Upper lobe of left lung (tissue), 6 donors: ENCODE measurements around the gene AKAP6. TPM values are rescaled to one million over a fixed set of nuclear protein-coding genes. Genes with fewer than 3 reads are reported as not detected.

Experiments used
- ATAC-seq, 2 donors: fragments of 200-7000 bp; cut with Tn5 transposase; one replicate each; pipeline ENCODE4 v1.9.1; 2022; ENCODE audit warnings: mild to moderate bottlenecking in 2 of 2, moderate library complexity in 2 of 2; ENCODE audit not compliant: low FRiP score in 2 of 2
- DNase-seq, 2 donors: peaks; one replicate each; pipeline ENCODE4 v3.0.0-alpha.2; 2019 to 2020
- H3K27ac ChIP-seq, 4 donors: fragments of 200-600 bp; sonication (generic); one replicate each; pipeline ENCODE4 v1.5.1; 2016 to 2019
- H3K27me3 ChIP-seq, 4 donors: fragments of 200-600 bp; sonication (generic); one replicate each; pipeline ENCODE4 v1.5.1; 2017 to 2019
- H3K36me3 ChIP-seq, 4 donors: fragments of 200-600 bp; sonication (generic); one replicate each; pipeline ENCODE4 v1.5.1; 2016 to 2019
- H3K4me1 ChIP-seq, 4 donors: fragments of 200-600 bp; sonication (generic); one replicate each; pipeline ENCODE4 v1.5.1; 2018 to 2019
- H3K4me3 ChIP-seq, 4 donors: fragments of 200-600 bp; sonication (generic); one replicate each; pipeline ENCODE4 v1.5.1; 2017 to 2019; ENCODE audit warnings: mild to moderate bottlenecking in 2 of 4, moderate library complexity in 1 of 4
- H3K9me3 ChIP-seq, 4 donors: fragments of 200-600 bp; sonication (generic); one replicate each; pipeline ENCODE4 v1.5.1; 2018 to 2019
- EP300 ChIP-seq, 4 donors: sonication (generic); formaldehyde crosslinking; IDR thresholded peaks; one replicate each; pipeline ENCODE4 v1.5.1; 2017; ENCODE audit warnings: antibody characterized with exemption in 4 of 4, control low read depth in 2 of 4
- POLR2A ChIP-seq, 4 donors: fragments of 450-650 bp; IDR thresholded peaks; one replicate each; pipeline ENCODE4 v1.5.1; 2016 to 2017; ENCODE audit warnings: antibody characterized with exemption in 4 of 4, mild to moderate bottlenecking in 2 of 4
- POLR2AphosphoS5 ChIP-seq, 2 donors: sonication (generic); formaldehyde crosslinking; IDR thresholded peaks; one replicate each; pipeline ENCODE4 v1.5.1; 2017; ENCODE audit warnings: antibody characterized with exemption in 2 of 2
- WGBS, 2 donors: methylation state at CpG; one replicate each; pipeline ENCODE4 v1.1.5; 2017 to 2018; 5-methylcytosine and 5-hydroxymethylcytosine counted together
- total RNA-seq, 6 donors: library from RNA; depleted of rRNA in 4 of 6; stranded (reverse); fragments of >200 nt in 4 of 6; gene quantifications; one replicate each; pipeline versions ENCODE4 v1.1.0 to v1.2.1, GENCODE V29; 2016 to 2021
- TF ChIP-seq, protein P1 (sequence below), 6 experiments: fragments of 450-650 bp in 4 of 6; fragments of 200-600 bp in 2 of 6; sonication (generic) in 2 of 6; IDR thresholded peaks; one replicate each; pipeline ENCODE4 v1.5.1; 2016 to 2019; ENCODE audit warnings: antibody characterized with exemption in 6 of 6
- donor health status: DM: no; HTN: no; CAD: no; lungs with moderate emphysema.
- donor health status: DM: no; HTN: yes; CAD: no; lungs with severe emphysema.

AKAP6 gene
- total RNA-seq, 6 donors from 2014 or later = 6.2 to 27.7 (median 10.7) TPM

DNA sequence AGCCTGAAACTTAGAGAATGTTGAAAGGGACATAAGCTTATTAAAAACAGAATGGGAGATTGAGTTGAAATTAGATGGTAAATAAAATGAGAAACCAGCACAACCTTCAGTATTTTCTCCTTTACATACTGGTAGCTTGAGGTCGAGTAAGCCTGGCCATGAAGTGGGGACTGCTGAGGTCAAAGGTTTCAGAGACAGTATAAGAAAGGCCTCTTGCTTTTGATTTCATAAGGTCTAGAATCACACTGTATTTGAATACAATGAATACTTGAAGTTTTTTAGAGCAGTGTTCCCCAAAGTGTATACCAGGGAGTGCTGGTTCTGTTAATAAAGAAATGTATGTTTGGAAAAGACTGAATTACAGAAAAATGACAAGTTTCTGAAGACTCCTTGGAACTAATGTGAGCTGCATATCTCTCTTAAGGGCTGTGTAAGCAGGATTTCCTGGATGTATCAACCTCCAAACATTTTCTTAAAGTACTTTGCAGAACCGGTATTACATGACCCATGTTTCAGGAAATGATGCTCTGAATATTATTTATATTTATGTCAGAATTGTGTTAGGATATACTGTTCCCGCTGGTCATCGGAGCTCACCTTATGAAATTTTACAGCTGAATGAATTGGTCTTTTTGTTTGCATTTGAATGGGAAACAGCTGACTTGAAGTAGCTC, 85.0 kb downstream of the AKAP6 start:
- TF ChIP-seq, protein P1, sequence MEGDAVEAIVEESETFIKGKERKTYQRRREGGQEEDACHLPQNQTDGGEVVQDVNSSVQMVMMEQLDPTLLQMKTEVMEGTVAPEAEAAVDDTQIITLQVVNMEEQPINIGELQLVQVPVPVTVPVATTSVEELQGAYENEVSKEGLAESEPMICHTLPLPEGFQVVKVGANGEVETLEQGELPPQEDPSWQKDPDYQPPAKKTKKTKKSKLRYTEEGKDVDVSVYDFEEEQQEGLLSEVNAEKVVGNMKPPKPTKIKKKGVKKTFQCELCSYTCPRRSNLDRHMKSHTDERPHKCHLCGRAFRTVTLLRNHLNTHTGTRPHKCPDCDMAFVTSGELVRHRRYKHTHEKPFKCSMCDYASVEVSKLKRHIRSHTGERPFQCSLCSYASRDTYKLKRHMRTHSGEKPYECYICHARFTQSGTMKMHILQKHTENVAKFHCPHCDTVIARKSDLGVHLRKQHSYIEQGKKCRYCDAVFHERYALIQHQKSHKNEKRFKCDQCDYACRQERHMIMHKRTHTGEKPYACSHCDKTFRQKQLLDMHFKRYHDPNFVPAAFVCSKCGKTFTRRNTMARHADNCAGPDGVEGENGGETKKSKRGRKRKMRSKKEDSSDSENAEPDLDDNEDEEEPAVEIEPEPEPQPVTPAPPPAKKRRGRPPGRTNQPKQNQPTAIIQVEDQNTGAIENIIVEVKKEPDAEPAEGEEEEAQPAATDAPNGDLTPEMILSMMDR (IDR thresholded peaks at IDR 0.05) = no peak
- TF ChIP-seq POLR2A (IDR thresholded peaks at IDR 0.05) (no peak), EP300 (IDR thresholded peaks at IDR 0.05) (no peak), POLR2AphosphoS5 (IDR thresholded peaks at IDR 0.05) (no peak)
- Histone ChIP-seq H3K27ac (no peak overlapping the region), H3K4me3 (no peak overlapping the region), H3K27me3 (no peaks in the 10 kb centered on the region), H3K36me3 (no peaks in the 10 kb centered on the region), H3K9me3 (no peaks in the 10 kb centered on the region), H3K4me1 (peaks cover 0 to 3% (median 0%) of the 10 kb centered on the region in 4 donors)
- DNase-seq (no peak), ATAC-seq (no peak)
- 21 to 31% methylated on average over 4 of the region's 4 CpGs for WGBS, 2 donors

- Histone ChIP-seq H3K27ac (no peak overlapping the region), H3K4me3 (no peak overlapping the region), H3K4me1 (peaks cover 0 to 3% (median 0%) of the 10 kb centered on the region in 4 donors), H3K9me3 (no peaks in the 10 kb centered on the region), H3K36me3 (no peaks in the 10 kb centered on the region), H3K27me3 (no peaks in the 10 kb centered on the region)
- TF ChIP-seq, protein P1 (IDR thresholded peaks at IDR 0.05) = no peak
- TF ChIP-seq POLR2A (IDR thresholded peaks at IDR 0.05) = no peak
- TF ChIP-seq POLR2AphosphoS5 (IDR thresholded peaks at IDR 0.05) = no peak
- TF ChIP-seq EP300 (IDR thresholded peaks at IDR 0.05) = no peak
- no peak for DNase-seq
- 46 to 57% methylated on average over 3 of the region's 3 CpGs for WGBS, 2 donors
- no peak for ATAC-seq
Observed at GRCh38 chr14:32414808-32415255, 85.7 kb downstream of the AKAP6 start.

DNA sequence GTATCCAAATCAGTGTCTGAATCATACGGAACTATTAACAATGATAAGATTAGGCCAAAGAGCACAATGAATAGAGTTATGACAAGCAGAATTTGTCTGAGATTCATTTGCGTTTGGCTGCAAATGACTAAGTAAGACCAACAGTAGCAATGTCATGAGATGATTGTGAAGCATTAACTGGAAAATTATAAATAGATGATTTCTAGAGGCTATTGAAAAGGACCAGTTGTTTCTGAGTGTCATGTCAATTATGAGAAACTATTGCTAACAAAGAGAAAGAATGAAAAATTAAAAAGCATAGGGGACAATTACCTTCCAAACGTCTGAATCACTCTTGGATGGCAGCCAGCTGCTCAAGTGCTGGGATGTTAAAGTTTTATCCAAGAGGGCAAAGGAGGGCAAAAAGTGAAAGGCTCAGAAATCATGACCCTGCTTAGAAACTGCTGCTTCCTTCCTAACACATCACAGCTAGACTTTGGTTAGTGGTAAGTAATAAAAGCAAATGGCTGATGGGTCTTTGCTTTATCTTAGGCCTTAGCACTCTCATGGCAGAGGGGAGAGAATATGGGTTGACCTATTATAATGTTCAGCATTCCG, 89.0 kb downstream of the AKAP6 start:
- TF ChIP-seq POLR2A (IDR thresholded peaks at IDR 0.05) (no peak), POLR2AphosphoS5 (IDR thresholded peaks at IDR 0.05) (peak in 1 of 2 donors; percentile 20), EP300 (IDR thresholded peaks at IDR 0.05) (no peak)
- H3K4me3 ChIP-seq = no peak overlapping the region
- no peak overlapping the region for H3K27ac ChIP-seq
- H3K27me3 ChIP-seq = no peaks in the 10 kb centered on the region
- WGBS, 2 donors = 54 to 56% methylated on average over 4 of the region's 4 CpGs
- peaks cover 0 to 3% (median 0%) of the 10 kb centered on the region in 4 donors for H3K4me1 ChIP-seq
- ATAC-seq (no peak), DNase-seq (peak in 1 of 2 donors; percentile 29)
- H3K9me3 ChIP-seq = no peaks in the 10 kb centered on the region
- no peaks in the 10 kb centered on the region for H3K36me3 ChIP-seq

DNA sequence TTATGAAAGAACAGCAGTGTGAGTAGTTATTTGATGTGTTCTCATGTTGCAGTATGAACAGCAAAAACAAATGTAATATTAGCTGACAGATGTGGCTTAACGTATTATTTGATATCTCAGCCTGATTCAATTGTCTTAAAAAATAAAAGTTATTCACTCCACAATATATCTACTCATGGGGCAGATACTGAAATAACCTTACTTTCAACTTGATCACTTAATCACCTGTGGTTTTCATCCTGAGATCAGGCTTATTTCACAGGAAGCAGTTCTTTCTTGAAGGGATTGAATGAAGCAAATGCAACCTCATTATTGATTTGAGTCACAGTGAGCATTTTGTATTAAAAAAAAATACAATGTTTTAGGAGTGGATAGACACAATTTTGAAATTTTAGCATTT, 90.3 kb downstream of the AKAP6 start:
- no peaks in the 10 kb centered on the region for H3K9me3 ChIP-seq
- DNase-seq (no peak), ATAC-seq (no peak)
- peaks cover 0 to 3% (median 0%) of the 10 kb centered on the region in 4 donors for H3K4me1 ChIP-seq
- no peaks in the 10 kb centered on the region for H3K36me3 ChIP-seq
- TF ChIP-seq POLR2A (IDR thresholded peaks at IDR 0.05) (no peak), EP300 (IDR thresholded peaks at IDR 0.05) (no peak), POLR2AphosphoS5 (IDR thresholded peaks at IDR 0.05) (no peak)
- TF ChIP-seq, protein P1 (IDR thresholded peaks at IDR 0.05) = no peak
- H3K27ac ChIP-seq = no peak overlapping the region
- 89 to 91% methylated on average over 1 of the region's 1 CpG for WGBS, 2 donors
- no peaks in the 10 kb centered on the region for H3K27me3 ChIP-seq
- no peak overlapping the region for H3K4me3 ChIP-seq

DNA sequence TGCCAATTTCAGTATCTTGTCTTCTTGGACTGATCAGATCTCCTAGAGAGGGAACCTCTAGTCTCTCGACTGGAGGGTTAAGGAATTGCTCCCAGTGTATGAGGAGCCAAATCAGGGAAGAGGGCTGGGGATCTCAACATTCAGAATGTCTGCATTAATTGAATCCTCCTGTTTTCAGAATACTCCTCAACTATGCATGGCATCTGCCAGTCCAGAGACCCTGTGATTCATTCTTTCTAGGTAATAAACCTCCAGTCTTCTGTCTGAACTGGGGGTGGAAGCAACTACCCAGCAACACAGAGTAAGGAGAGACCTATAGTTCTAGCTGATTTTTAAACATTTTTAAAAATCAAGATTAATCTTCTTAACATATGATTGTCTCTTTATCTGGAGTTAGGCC, 92.7 kb downstream of the AKAP6 start:
- no peak for ATAC-seq
- no peaks in the 10 kb centered on the region for H3K27me3 ChIP-seq
- no peak overlapping the region for H3K4me3 ChIP-seq
- H3K9me3 ChIP-seq = no peaks in the 10 kb centered on the region
- no peak overlapping the region for H3K27ac ChIP-seq
- H3K4me1 ChIP-seq = peaks cover 0 to 3% (median 0%) of the 10 kb centered on the region in 4 donors
- no peaks in the 10 kb centered on the region for H3K36me3 ChIP-seq
- 93 to 100% methylated on average over 1 of the region's 1 CpG for WGBS, 2 donors
- TF ChIP-seq EP300 (IDR thresholded peaks at IDR 0.05) = no peak
- TF ChIP-seq, protein P1 (IDR thresholded peaks at IDR 0.05) = no peak
- DNase-seq = no peak
